ENCODE measurements around the gene GGACT.

DNA sequence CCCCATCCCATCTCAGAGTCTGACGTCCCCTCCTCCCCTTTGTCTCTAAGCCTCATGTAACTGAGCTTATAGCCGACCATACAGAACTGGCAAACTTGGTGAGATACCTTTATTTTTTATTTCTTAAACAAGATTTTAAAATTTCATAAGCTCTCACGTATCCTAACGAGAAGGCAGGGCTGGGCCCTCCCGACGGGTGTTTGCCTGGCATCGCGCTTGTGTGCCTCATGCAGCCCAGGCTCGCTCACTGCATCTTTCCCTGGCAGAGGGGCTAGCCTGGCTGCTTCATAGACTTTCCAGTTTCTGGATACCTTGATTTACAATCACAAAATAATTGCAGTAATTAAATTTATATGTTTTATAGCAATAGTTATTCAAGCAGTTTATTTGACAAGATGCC lies 69.0 kb downstream of the GGACT start:
- TF ChIP-seq, protein P1, sequence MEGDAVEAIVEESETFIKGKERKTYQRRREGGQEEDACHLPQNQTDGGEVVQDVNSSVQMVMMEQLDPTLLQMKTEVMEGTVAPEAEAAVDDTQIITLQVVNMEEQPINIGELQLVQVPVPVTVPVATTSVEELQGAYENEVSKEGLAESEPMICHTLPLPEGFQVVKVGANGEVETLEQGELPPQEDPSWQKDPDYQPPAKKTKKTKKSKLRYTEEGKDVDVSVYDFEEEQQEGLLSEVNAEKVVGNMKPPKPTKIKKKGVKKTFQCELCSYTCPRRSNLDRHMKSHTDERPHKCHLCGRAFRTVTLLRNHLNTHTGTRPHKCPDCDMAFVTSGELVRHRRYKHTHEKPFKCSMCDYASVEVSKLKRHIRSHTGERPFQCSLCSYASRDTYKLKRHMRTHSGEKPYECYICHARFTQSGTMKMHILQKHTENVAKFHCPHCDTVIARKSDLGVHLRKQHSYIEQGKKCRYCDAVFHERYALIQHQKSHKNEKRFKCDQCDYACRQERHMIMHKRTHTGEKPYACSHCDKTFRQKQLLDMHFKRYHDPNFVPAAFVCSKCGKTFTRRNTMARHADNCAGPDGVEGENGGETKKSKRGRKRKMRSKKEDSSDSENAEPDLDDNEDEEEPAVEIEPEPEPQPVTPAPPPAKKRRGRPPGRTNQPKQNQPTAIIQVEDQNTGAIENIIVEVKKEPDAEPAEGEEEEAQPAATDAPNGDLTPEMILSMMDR (IDR thresholded peaks at IDR 0.05), result no peak
- TF ChIP-seq POLR2A (IDR thresholded peaks at IDR 0.05), result no peak

Measured in Peyer's patch (tissue), 4 donors.